NCI-H2029 (cell line): Measurements from ENCODE around the gene PRKAR1B.
A peak's percentile ranks its signal among the peaks of the same experiment; 100 is the strongest.
"Not testable (repeated sequence)": the region's sequence is repeated elsewhere in the genome, so short reads cannot be mapped to it uniquely, and the experiment has no call there.

Experiments
- DNase-seq: peaks from one replicate; lab custom pipeline; 2025; lab: John Stamatoyannopoulos, UW

The PRKAR1B gene

DNA sequence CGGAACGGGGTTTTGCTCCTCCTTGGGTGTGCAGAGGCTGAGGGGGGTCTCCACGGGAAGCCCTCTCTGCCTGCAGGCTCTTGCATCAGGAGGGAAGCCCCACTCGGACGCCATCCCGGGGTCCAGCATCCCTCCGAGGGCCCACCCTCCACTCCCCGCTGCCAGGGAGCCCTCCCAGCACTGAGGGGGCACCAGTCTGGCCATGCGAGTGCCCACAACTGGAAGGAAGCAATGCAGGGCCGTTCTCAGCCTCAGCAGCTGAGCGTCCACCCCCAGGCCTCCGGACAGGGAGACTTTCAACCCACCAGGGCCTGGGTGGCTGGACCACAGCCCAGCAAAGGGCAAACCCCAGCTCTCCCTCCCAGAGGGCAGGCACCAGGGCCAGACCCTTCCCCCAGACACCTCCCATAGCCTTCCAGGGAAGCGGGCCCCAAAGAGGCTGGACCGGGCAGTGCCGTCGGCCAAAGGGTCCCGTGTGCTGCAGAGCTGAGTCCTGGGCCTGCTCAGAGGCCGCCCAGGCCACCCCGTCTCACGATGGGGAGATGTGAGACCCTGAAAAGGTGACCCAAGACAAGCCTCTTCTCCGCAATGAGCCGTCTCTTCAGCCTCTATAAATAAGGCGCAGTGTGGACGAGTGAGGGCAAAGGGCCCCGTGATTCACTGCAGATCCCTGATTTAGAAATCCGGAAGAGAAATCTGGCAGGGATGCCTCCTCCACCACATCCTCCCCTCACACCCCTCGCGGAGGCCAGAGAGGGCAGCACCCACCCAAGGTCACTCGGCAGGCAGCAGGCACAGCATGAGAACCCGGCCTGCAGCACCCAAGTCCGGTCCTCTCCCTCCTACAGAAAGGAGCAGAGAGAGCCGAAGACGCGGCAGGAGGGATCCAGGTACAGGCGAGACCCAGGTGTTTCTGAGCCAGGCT is 82.4 kb downstream of the PRKAR1B start:
- no peak for DNase-seq

DNA sequence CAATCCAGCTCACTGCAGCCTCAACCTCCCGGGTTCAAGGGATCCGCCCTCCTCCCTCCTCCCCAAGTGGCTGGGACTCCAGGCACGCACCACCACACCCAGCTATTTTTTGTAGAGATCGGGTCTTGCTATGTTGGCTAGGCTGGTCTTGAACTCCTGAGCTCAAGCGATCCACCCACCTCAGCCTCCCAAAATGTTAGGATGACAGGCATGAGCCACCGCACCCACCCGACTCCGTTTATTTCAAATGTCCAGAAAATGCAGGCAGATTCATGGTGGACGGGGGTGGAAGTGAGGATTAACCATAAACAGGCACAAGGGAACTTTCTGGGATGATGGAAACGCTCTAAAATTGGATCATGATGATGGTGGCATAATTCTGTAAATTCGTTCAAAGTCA is 85.1 kb downstream of the PRKAR1B start:
- no peak for DNase-seq

DNA sequence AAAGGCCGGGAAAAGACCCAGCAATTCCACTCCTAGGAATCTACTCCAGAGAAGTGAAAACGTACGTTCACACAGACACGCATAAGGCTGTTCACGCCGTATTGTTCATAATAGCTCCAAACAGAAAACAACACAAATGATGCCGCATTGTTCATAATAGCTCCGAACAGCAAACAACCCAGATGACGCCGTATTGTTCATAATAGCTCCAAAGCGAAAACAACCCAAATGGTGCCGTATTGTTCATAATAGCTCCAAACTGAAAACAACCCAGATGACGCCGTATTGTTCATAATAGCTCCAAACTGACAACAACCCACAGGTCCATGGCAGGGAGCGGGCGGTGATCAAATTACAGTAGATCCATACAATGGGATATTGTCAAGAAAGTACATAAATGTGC is 85.8 kb downstream of the PRKAR1B start:
- DNase-seq, result peak; percentile 94

DNA sequence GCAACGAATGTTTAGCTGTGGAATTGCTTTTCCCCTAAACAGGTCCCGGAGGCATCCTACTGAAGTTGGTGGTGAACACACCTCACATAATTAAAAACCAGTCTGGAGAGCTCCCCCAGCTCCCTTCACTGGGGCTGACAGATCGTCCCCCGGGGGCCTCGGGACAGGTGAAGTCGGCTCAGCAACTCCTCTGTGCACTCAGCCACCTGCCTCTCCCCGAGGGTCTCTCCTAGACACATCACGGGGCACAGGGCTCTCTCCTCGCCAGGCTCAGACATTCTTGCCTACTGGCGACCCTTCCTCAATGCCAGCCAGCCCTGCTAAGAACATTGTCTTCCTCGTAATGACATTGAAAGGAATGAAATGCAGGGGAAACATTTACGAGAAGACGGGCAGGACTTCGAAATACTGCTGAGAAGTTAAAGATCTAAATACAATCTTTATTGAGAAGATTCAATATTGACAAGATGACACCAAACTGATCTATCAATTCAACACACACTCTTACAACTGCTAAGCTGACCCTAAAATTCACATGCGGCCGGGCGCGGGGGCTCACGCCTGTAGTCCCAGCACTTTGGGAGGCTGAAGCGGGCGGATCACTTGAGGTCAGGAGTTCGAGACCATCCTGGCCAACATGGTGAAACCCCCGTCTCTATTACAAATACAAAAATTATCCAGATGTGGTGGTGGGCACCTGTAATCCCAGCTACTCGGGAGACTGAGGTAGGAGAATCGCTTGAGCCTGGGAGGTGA is 88.6 kb downstream of the PRKAR1B start:
- DNase-seq, result no peak

DNA sequence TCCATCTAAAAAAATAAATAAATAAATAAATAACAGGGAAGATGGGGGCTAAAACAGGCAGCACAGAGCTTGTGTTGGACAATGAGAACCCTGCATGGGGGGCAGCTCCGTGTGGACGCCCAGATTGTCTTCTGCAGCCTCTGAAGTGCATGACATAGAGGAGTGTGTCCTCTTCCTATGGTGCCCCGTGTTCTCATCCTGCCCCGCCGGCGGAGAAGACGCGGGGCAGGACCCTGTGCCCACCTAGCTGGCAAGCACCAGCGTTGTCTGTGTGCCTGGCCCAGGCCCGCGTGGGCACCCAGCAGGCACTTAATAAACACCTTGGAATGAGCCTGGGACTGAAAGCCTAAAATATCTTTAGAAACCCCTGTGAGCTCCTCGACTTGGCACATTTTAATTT is 89.3 kb downstream of the PRKAR1B start:
- DNase-seq, result no peak

DNA sequence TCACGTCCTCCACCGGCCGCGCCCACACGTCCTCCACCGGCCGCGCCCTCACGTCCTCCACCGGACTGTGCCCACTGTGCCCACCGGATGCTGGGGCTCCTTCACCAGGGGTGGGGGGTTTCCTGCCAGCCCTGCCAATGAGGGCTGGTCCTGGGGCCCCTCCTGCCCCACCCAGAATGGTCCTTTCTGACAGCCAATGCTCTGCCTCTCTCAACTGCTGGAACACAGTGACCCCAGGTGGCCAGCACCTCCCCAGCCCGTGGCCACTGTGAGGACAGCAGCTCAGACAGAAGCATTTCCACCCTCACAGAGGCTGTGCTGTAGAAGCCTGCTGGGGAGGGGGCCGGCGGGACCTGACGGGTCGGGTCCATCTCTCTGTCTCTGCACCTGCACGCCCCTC is 90.7 kb downstream of the PRKAR1B start:
- DNase-seq, result no peak

DNA sequence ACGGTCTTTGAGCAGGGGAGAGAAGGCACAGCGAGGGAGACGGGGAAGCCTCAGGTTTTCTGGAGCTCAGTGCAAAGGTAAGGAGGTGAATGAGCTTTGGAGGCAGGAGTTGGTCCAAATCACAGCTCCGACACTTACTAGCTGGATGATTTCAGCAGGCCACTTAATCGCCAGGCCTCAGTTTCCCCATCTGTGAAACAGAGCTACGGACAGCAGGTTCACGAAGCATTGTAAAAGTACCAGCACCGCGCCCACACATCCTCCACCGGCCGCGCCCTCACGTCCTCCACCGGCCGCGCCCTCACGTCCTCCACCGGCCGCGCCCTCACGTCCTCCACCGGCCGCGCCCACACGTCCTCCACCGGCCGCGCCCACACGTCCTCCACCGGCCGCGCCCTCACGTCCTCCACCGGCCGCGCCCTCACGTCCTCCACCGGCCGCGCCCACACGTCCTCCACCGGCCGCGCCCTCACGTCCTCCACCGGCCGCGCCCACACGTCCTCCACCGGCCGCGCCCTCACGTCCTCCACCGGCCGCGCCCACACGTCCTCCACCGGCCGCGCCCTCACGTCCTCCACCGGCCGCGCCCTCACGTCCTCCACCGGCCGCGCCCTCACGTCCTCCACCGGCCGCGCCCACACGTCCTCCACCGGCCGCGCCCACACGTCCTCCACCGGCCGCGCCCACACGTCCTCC is 91.2 kb downstream of the PRKAR1B start:
- not testable (repeated sequence) for DNase-seq

DNA sequence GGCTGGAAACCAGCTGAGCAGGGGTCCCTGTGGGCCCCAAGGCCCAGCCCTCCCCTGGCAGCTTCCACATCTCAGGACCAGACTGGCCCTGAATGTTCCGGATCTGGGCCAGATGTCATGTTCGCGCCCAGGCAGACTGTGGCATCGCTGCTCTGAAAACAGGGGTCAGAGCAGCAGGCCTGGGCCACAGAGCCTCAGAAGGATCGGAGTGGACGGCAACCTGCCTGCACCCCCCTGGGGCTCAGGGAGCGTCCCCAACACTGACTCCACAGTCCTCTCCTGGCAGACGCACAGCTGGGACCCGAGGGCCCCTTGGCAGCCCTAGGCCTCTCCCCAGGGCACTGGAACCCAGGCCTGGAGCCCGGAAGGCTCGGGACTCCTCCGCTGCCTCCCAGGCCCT is 91.9 kb downstream of the PRKAR1B start:
- no peak for DNase-seq

DNA sequence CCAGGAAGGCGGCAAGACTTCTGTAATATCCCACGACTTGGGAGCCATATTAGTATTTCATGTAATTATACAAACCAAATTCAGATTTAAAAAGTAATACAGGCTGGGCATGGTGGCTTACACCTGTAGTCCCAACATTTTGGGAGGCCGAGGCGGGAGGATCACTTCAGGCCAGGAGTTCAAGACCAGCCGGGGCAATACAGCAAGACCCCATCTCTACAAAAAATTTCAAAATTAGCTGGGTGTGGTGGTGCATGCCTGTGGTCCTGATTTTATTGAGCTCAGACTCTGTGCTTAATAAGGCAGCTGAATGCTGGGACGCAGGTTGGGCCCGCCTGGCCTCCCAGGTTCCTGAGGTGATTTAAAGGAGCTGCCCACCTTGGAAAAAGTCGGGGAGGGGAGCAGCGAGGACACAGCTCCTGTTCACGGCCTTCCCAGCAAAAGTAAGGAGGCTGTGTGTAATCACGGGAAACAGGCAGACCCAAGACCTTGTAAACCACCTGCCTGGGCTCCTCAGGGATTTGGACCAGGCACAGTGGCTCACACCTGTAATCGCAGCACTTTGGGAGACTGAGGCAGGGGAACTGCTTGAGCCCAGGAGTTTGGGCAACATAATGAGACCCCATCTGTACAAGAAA is 93.6 kb downstream of the PRKAR1B start:
- no peak for DNase-seq

DNA sequence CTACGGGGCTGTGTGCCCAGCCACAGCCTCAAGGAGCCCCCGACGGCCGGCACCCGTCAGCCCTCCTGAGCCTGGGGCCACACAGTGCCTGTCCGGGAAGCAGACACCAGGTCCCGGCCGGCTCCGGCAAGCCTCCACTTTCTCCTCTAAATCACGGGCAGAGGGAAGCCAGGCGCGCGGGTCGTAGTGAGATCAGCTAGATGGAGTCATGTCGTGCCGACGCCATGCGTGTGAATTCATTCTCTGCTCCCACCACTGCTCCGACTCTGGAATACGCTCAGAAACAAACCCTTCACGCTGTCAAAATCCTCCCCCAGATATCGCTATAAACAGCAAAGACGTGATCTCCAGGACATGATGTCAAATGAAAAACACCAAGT is 94.3 kb downstream of the PRKAR1B start:
- DNase-seq, result no peak

DNA sequence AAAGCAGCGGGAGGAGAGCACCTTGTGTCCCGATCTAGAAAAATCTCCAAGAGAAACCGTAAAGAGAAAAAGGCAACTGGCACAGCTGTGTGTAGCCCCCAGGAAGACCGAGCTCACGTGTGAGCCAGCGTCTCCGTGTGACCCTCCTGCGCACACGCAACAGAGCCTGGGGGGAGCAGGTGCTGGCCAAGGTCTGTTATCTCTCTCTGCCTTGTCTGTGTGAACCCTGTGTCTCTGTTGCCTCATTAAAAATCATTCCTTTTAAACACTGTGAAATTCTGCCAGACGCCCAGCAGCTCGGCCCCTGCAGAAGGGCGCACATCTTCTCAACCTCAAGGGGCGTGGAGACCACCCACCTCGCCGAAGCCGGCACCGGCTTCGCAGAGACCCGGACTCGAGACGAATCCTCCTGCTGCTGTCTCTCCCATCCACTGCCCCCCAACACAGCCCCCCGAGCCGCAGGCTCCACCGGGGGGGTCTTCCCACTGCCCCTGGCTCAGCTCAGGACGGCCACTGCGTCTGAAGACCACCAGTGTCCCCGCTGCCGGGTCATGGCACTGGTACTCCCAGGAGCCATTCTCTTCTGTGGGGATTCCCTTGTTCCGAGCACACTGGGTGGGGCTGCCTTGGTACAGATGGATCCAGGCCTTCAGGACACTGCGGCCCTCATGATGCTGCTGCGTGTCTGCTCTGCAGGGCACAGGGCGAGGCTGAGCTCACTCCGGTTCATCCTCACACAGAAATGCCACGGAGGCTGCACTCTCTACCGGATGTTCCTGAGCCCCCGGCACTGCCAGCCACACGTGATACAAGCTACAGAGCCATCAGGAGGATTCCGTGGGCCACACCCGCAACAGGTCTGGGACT is 94.9 kb downstream of the PRKAR1B start:
- no peak for DNase-seq

DNA sequence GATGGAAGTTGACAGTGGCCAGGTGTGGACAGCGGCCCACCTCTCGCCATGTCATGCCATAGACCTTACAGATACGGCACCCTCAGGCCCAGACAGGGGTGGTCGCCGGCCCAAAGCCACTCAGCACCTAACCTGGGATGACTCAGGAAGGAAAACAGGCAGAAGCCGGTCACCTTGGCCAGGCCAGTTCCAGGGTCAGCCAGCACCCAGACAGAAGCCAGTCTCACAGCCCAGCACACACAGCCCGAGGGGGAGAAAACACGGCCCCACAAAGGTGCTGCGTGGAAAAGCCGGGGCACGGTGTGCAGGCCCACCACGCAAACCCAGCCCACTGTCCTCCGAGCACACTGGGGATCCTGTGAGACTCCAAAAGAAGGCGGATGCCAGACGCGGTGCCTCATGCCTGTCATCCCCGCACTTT is 95.8 kb downstream of the PRKAR1B start:
- DNase-seq, result no peak

DNA sequence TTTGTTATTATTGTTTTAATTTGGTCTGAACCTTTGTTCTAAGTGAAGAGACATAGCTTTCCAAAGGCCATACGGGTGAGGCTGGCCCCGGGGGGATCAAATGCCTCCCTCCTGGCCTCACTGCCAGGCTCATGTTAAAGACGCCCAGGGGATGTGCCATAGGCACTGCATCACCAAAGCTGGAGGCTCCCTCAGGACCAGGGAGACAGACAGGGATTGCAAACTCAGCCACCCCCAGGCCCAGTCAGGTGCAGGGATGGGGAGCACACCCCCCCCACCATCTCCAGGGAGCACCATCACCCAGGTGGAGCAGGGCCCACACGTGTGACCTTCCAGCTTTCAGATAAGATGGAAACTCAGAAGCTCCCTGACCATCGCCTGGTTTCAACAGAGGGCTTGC is 96.5 kb downstream of the PRKAR1B start:
- DNase-seq, result no peak

DNA sequence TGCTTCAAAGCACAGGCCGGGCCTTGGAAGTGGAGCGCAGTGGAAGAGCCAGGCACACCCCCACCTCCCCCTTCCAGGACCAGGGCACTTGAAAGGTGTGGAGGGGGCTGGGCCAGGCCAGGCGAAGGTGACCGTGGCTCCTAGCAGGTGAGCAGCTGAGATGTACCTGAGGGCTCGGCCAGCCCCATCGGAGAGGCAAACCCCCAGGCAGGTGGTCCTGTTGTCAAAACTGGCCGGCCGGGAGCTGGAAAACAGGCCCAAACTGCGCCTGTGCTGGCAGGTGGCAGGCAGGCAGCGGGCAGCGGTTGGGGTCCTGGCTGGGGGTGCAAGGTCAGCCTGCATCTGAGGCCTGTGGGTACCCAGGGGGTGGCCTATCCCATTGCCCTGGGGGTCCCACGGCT is 97.0 kb downstream of the PRKAR1B start:
- DNase-seq, result no peak

DNA sequence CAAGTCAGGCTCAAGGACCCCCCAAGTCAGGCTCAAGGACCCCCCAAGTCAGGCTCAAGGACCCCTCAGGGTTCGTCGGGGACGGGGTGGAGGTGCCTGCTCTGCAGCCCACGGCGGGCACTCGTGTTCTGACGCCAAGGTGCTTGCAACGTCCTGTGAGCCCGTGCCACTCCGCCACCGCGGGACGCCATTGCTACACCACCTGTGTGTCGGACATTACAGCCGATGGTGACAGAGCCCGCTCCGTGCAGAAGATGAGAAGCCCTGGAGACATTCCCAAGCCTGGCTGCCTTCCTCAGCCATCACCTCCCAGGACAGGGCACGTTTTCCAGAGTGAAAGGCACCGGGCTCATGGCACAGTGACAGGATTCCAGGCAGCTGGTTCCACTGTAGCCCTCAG is 98.3 kb downstream of the PRKAR1B start:
- DNase-seq, result no peak

DNA sequence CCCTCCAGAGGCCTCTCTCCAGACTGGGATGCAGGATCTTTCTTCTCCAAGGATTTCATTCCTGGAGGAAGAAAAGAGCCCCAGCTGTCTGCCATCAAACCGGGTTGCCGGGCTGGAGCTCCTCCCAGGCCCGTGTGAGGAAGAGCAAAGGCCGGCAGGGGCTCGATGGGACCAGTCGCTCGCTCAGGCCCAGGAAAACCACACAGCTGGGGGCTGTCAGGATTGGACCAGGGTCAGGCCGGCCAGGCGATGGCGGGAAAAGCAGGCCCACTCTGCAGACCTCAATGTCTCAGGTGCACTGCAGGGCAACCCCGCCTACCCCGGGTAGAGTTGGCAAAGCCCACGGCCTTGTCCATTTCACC is 98.7 kb downstream of the PRKAR1B start:
- DNase-seq, result no peak

DNA sequence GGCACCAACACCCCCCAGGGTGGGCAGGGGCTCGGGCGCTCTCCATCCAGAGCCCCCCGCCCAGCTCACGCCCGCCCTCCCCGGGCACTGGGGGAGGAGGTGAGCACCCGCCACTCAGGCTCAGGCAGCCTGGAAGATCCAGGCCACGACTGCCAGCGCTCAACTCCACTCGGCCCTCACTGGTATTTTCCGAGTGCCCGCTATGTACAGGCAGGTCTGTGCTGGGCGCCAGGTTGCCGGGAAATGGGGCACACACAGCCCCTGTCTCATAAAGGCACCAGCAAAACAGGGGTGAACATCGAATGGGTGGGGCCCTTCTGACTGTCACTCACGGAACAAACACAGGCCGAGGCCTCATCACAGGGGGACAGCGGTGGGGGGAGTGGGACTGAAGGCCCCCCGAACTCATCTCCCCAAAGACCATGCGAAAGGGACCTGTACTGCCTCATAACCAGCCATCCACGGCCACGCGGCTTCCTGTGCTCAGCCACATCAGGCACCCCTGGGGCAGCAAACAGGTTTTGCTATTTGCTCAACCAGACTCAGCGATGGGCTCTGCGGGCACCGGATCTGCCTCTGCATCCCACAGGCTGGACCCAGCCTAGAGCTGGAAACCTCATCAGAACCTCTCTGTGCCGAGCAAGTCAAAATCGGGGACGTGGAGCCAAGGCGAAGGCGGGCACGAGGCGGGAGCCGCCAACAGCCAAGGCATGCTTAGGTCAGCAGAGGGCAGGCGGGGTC is 99.2 kb downstream of the PRKAR1B start:
- DNase-seq, result no peak

DNA sequence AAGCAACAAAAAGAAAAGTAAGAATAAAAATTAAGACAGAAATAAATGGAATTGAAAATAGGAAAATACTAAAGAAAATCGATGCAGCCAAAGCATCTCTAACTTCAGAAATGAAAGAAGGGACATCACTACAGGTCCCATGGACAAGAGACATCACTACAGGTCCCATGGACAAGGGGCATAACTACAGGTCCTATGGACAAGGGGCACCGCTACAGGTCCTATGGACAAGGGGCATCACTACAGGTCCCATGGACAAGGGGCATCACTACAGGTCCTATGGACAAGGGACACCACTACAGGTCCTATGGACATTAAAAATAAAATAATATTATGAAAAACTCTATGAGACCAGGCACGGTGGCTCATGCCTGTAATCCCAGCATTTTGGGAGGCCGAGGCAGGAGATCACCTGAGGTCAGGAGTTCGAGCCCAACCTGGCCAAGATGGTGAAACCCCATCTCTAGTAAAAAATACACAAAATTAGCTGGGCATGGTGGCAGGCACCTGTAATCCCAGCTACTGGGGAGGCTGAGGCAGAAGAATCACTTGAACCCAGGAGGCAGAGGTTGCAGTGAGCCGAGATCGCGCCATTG is 101.6 kb downstream of the PRKAR1B start:
- DNase-seq, result no peak

DNA sequence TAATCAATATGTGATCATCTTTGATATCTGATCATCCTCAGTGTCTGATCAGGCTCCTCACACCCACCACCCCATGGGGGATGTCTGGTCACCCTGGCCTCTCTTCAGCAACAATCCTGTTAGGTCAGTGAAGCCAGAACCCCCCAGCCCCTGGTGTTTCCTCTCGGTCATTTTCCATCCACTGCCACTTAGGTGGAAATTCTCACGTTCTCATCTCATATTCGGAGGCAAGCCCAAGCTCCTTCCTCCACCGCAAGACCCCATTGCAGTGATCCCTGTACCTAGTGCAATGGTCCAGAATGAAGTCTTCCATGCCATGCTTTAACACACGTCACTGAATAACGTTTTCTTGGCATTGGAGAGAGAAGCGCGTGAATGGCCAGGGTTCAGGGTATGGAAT is 103.6 kb downstream of the PRKAR1B start:
- DNase-seq, result no peak

DNA sequence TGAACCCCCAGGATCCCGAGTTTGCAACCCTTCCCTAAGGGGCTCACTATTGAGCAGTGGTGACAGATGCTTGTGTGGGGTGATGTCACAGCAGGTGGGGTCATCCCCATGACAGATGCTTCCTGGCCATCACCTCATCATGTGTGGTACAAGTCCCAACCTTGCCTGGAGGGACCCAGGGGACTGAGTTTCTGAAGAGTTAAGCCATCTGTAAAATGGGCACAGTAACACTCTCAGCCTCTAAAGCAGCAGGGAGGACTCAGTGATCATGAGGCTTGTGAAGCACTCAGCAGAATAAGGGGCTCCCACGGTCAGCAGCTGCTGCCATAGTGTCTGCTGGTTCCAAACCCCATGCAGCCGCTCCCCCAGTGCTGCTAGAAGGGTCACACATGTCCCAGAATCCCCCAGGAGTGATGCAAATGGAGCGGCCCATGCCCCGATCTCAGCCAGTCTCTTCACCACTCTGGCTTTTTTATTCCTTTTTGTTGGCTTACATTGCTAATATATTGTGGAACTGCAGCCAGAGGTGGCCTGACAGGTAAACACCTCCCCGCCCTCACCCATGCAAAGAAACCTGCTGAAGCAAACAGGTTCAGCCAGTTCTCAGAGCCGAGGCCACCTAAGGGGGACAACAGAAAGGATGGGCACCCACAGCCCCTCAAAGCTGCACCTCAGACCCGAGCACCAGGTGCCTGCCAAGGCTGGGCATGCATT is 105.4 kb downstream of the PRKAR1B start:
- DNase-seq, result no peak
